Rectal smooth muscle tissue (tissue), 1 donor: ENCODE results near the gene ARHGAP20.
A peak's percentile ranks its signal among the peaks of the same experiment; 100 is the strongest.

Source experiments
- H3K27ac ChIP-seq: one replicate; pipeline ENCODE4 v1.7.0; 2013; ENCODE audit warnings: low read depth, low read length, inconsistent platforms
- H3K27me3 ChIP-seq: one replicate; pipeline ENCODE4 v1.7.0; 2013; ENCODE audit warnings: low read length; ENCODE audit not compliant: control insufficient read depth, insufficient read depth
- H3K36me3 ChIP-seq: one replicate; pipeline ENCODE4 v1.7.0; 2013; ENCODE audit warnings: low read length; ENCODE audit not compliant: control insufficient read depth, insufficient read depth
- H3K4me1 ChIP-seq: one replicate; pipeline ENCODE4 v1.7.0; 2013; ENCODE audit warnings: low read length; ENCODE audit not compliant: control insufficient read depth, insufficient read depth
- H3K4me3 ChIP-seq: one replicate; pipeline ENCODE4 v1.7.0; 2013; ENCODE audit warnings: low read length
- H3K9ac ChIP-seq: one replicate; pipeline ENCODE4 v1.7.0; 2013; ENCODE audit warnings: low read length

Gene ARHGAP20

DNA sequence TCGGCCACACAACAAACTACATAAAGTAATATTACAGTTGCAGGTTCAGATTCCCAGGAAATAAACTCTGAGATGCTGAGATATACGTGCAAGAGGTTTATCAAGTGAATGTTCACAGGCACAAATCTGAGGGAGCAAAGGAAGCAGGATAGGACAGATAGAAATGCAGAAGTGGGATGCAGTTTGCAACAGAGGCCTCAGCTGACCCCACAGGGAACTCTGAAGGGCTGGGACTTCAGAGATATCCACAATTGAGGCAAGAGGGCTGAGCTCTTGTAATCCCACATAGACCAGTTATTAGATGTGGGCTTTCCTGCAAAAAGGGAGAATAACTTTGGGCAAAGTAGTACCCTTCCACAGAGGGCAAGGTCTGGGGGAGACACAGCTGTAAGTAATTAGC lies 25.4 kb upstream of the ARHGAP20 start:
- no peak overlapping the region for H3K4me3 ChIP-seq
- H3K27me3 ChIP-seq, result no peaks in the 10 kb centered on the region
- H3K9ac ChIP-seq, result no peak overlapping the region
- no peaks in the 10 kb centered on the region for H3K36me3 ChIP-seq
- no peaks in the 10 kb centered on the region for H3K4me1 ChIP-seq
- no peak overlapping the region for H3K27ac ChIP-seq

DNA sequence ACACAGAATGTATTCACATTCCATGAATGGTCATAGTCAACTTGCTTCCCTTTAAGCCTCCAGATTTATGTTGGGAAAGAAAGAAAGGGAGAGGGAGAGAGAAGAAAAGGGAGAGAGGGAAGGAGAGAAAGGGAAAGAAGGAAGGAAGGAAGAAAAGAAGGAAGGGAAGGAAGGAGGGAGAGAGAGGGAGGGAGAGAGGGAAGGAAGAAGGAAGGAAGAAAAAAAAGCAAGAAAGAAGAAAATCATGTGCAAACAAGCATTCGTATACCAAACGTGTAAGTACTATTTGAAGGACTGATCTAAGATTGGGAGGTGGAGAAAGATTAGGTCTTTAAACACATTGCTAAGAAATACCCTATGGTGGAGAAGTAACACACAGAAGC lies 23.9 kb upstream of the ARHGAP20 start:
- Histone ChIP-seq H3K9ac (no peak overlapping the region), H3K36me3 (no peaks in the 10 kb centered on the region), H3K4me3 (no peak overlapping the region), H3K4me1 (no peaks in the 10 kb centered on the region), H3K27ac (no peak overlapping the region), H3K27me3 (no peaks in the 10 kb centered on the region)

DNA sequence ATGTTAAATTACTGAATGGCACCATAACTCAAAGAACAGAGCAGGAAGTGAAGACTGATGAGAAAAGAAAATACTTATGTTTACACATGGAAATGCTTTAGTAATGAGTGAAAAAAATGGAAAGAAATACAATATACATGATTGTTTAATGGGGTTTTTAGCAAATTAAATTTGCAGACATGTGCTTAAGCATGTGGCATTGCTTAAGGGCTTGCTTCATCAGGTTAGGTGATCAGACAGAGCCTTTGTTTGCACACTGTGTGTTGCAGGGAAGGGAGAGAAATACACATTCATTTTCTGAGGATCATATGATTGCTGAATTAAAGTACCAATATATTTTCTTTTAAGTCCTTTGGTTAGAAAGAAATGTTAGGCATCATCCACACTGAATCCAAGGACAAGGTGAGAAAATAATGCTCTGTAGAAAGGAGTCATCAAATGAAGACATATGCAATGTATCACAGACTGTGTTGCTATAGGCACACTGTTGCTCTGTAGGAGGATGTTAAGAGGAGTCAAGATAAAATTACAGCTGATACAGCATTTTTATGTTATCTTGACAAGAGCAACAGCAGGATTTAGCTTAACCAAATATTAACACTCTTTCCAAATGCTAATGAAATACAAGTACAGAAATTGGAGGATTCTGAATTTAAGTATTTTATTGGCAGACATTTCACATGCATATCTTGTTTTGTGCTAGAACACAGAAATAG lies 23.4 kb upstream of the ARHGAP20 start:
- H3K27ac ChIP-seq, result no peak overlapping the region
- H3K36me3 ChIP-seq, result no peaks in the 10 kb centered on the region
- no peaks in the 10 kb centered on the region for H3K27me3 ChIP-seq
- no peak overlapping the region for H3K9ac ChIP-seq
- H3K4me3 ChIP-seq, result no peak overlapping the region
- H3K4me1 ChIP-seq, result no peaks in the 10 kb centered on the region

DNA sequence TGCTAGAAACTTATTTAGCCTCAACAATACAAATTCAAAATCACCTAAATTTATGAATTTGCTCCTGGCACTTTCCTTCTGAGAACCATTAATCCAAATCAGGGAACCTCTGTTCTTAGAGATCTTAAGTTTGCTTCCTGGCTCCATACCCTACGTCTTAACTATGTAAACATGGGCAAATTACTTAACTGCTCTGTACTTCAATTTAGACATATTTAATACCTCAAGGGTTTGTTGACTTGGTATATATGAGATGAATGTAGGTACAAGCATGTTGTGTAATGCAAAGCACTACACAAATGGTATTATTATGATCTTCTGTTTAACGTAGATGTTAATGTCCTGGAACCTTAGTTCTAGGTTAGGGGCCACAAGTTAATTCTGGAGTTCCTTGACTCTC lies 22.6 kb upstream of the ARHGAP20 start:
- Histone ChIP-seq H3K36me3 (no peaks in the 10 kb centered on the region), H3K27ac (no peak overlapping the region), H3K4me3 (no peak overlapping the region), H3K4me1 (no peaks in the 10 kb centered on the region), H3K27me3 (no peaks in the 10 kb centered on the region), H3K9ac (no peak overlapping the region)

GRCh38 chr11:110730773-110731172 lies 18.5 kb upstream of the ARHGAP20 start:
- no peak overlapping the region for H3K4me3 ChIP-seq
- H3K9ac ChIP-seq, result no peak overlapping the region
- H3K4me1 ChIP-seq, result no peaks in the 10 kb centered on the region
- no peak overlapping the region for H3K27ac ChIP-seq
- H3K36me3 ChIP-seq, result no peaks in the 10 kb centered on the region
- H3K27me3 ChIP-seq, result no peaks in the 10 kb centered on the region

DNA sequence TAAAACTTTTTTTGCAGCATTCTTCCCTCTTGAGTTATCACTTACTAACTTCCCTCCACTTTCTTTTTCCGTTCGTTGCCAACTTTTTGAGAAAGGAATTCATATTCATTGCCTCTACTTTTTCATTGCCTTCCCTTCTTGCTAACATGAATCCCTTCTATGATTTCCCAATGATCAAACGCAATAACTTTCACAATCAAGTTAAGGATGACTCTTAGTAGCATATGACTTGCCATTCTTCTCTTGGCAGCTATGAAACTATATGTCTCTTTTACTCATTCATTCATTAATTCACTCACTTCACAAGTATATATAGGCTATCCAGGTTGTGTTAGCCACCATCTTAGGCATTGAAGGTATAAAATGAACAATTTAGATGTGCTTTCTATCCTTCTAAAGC lies 16.6 kb upstream of the ARHGAP20 start:
- H3K9ac ChIP-seq, result no peak overlapping the region
- no peak overlapping the region for H3K4me3 ChIP-seq
- H3K36me3 ChIP-seq, result no peaks in the 10 kb centered on the region
- H3K27me3 ChIP-seq, result no peaks in the 10 kb centered on the region
- H3K4me1 ChIP-seq, result no peaks in the 10 kb centered on the region
- no peak overlapping the region for H3K27ac ChIP-seq

GRCh38 chr11:110728476-110728875 lies 16.2 kb upstream of the ARHGAP20 start:
- no peaks in the 10 kb centered on the region for H3K36me3 ChIP-seq
- no peaks in the 10 kb centered on the region for H3K4me1 ChIP-seq
- no peak overlapping the region for H3K9ac ChIP-seq
- no peak overlapping the region for H3K4me3 ChIP-seq
- no peak overlapping the region for H3K27ac ChIP-seq
- no peaks in the 10 kb centered on the region for H3K27me3 ChIP-seq

DNA sequence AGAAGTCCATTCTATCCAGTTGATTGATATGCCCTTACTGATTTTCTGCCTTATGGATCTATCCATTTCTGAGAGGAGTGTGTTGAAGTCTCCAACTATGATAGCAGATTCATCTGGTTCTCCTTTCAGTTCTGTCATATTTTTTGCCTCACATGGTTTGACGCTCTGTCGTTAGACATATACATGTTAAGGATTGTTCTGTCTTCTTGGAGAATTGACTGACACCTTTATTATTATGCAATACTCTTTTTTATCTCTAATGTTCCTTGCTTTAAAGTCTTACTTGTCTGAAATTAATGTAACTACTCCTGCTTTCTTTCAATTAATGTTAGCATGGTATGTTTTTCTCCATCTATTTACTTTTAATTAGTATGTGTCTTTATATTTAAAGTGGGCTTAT lies 12.1 kb upstream of the ARHGAP20 start:
- no peaks in the 10 kb centered on the region for H3K36me3 ChIP-seq
- no peak overlapping the region for H3K9ac ChIP-seq
- no peaks in the 10 kb centered on the region for H3K4me1 ChIP-seq

DNA sequence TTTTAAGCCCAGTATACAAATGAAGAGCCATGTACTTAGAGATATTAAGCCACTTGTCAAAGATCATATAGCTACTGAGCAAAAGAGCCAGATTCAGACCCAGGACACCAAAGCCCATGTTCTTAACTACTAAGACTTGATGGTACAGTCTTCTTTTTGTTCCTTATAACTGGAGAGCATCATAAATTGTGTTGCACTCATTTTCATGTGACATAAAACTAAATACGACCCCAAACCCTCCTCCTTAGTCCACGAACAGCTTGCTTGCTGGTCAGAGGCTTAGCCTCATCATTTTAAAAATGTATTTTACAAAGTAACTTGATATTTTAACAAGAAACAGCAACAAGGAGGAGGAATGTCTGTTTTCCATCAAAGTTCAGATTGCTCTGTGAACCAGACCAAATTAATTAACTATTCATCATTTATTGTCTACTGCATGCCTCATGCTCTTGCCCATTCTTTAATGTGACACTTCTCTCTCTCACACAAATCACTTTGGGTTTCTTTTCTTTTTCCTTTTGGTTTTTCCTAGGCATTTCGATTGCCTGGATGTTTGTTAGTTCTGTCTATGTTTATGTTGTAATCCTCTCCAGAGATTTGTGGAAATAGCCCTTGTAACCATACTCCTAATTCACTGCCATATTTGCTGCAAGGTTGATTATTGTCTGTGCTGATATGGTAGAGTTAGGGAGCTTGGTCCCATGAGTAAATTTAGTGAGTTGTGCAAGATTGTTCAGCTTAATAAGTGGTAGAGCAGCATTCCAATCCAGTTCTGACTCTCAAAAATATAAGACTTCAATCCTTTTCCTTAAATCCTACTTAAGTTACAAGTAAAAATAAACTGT lies 8.4 kb upstream of the ARHGAP20 start:
- no peaks in the 10 kb centered on the region for H3K4me1 ChIP-seq
- no peak overlapping the region for H3K27ac ChIP-seq
- H3K27me3 ChIP-seq, result no peaks in the 10 kb centered on the region
- H3K9ac ChIP-seq, result no peak overlapping the region
- no peak overlapping the region for H3K4me3 ChIP-seq
- no peaks in the 10 kb centered on the region for H3K36me3 ChIP-seq

More for the DNA sequence above, 12.1 kb upstream of the ARHGAP20 start:
- Histone ChIP-seq H3K4me3 (no peak overlapping the region), H3K27ac (no peak overlapping the region), H3K27me3 (no peaks in the 10 kb centered on the region)

- H3K27ac ChIP-seq, result no peak overlapping the region
- H3K4me3 ChIP-seq, result no peak overlapping the region
- H3K27me3 ChIP-seq, result no peaks in the 10 kb centered on the region
- H3K4me1 ChIP-seq, result no peaks in the 10 kb centered on the region
- no peak overlapping the region for H3K9ac ChIP-seq
- no peaks in the 10 kb centered on the region for H3K36me3 ChIP-seq
Measured at GRCh38 chr11:110716361-110716760, 4.1 kb upstream of the ARHGAP20 start.

DNA sequence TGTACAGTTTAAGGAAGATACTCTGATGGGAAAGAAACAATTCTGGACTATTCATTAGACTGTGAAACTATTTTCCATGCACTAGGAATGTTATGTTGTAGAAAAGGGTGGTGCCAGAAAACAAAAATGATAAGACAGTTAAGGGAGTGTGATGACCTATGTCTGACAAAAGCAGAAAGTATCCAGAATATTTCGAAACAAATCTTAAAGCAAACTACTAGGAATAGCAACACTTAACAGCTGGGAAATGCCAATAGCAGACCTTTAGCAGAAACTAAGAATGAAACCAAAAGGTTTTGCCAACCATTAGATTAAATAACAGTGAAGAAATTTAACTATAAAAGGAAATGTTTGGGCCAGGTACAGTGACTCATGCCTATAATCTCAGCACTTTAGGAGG lies 3.3 kb upstream of the ARHGAP20 start:
- Histone ChIP-seq H3K9ac (no peak overlapping the region), H3K36me3 (no peaks in the 10 kb centered on the region), H3K27ac (no peak overlapping the region), H3K4me1 (peaks cover under 1% of the 10 kb centered on the region), H3K27me3 (no peaks in the 10 kb centered on the region), H3K4me3 (no peak overlapping the region)

- H3K36me3 ChIP-seq, result no peaks in the 10 kb centered on the region
- no peak overlapping the region for H3K9ac ChIP-seq
- peak overlapping the region; percentile 65 for H3K4me3 ChIP-seq
- H3K27me3 ChIP-seq, result no peaks in the 10 kb centered on the region
- H3K4me1 ChIP-seq, result peaks cover 2% of the 10 kb centered on the region
- H3K27ac ChIP-seq, result no peak overlapping the region
Measured at GRCh38 chr11:110713449-110713776, 1.2 kb upstream of the ARHGAP20 start.
